Activated naive CD8-positive, alpha-beta T cell treated with anti-CD3 and anti-CD28 coated beads, Interleukin-2, amount 50 U/mL, for 24 hours (primary cell): ENCODE measurements around the gene FTO.
A peak's percentile ranks its signal among the peaks of the same experiment; 100 is the strongest.

Experiments
- ATAC-seq: fragments of 150-1000 bp; cut with Tn5 transposase; one replicate; pipeline ENCODE4 v1.10.0; 2021
- DNase-seq: peaks from one replicate; pipeline ENCODE4 v3.0.0; 2021
- H3K27ac Mint-ChIP-seq: one replicate; pipeline ENCODE4 v1.8.0; 2021; ENCODE audit warnings: mild to moderate bottlenecking, mixed read lengths
- H3K27me3 Mint-ChIP-seq: one replicate; pipeline ENCODE4 v1.8.0; 2021; ENCODE audit warnings: mixed read lengths
- H3K36me3 Mint-ChIP-seq: one replicate; pipeline ENCODE4 v1.8.0; 2021; ENCODE audit warnings: low read depth, mixed read lengths
- H3K4me1 Mint-ChIP-seq: one replicate; pipeline ENCODE4 v1.8.0; 2021; ENCODE audit warnings: mixed read lengths
- H3K4me3 Mint-ChIP-seq: one replicate; pipeline ENCODE4 v1.8.0; 2021; ENCODE audit warnings: mild to moderate bottlenecking, moderate library complexity, mixed read lengths
- H3K9me3 Mint-ChIP-seq: one replicate; pipeline ENCODE4 v1.8.0; 2021; ENCODE audit warnings: mixed read lengths

The FTO gene

GRCh38 chr16:53721017-53721416 lies 17.1 kb downstream of the FTO start:
- no peak overlapping the region for H3K27ac Mint-ChIP-seq
- no peaks in the 10 kb centered on the region for H3K9me3 Mint-ChIP-seq
- peaks cover 19% of the 10 kb centered on the region for H3K4me1 Mint-ChIP-seq
- DNase-seq (no peak), ATAC-seq (no peak)
- no peak overlapping the region for H3K4me3 Mint-ChIP-seq
- no peaks in the 10 kb centered on the region for H3K27me3 Mint-ChIP-seq
- H3K36me3 Mint-ChIP-seq, result peaks cover 5% of the 10 kb centered on the region

- no peak overlapping the region for H3K4me3 Mint-ChIP-seq
- no peak overlapping the region for H3K27ac Mint-ChIP-seq
- H3K27me3 Mint-ChIP-seq, result no peaks in the 10 kb centered on the region
- peaks cover 9% of the 10 kb centered on the region for H3K9me3 Mint-ChIP-seq
- peaks cover 24% of the 10 kb centered on the region for H3K4me1 Mint-ChIP-seq
- H3K36me3 Mint-ChIP-seq, result peaks cover 17% of the 10 kb centered on the region
- ATAC-seq (no peak), DNase-seq (no peak)
These were observed 22.7 kb downstream of the FTO start for GRCh38 chr16:53726625-53727024.

- peaks cover 9% of the 10 kb centered on the region for H3K9me3 Mint-ChIP-seq
- ATAC-seq (no peak), DNase-seq (no peak)
- no peak overlapping the region for H3K4me3 Mint-ChIP-seq
- H3K4me1 Mint-ChIP-seq, result peaks cover 13% of the 10 kb centered on the region
- H3K36me3 Mint-ChIP-seq, result peaks cover 12% of the 10 kb centered on the region
- H3K27ac Mint-ChIP-seq, result no peak overlapping the region
- no peaks in the 10 kb centered on the region for H3K27me3 Mint-ChIP-seq
These were observed 26.7 kb downstream of the FTO start for GRCh38 chr16:53730693-53731092.

GRCh38 chr16:53732296-53732929 lies 28.5 kb downstream of the FTO start:
- no peak for DNase-seq
- Mint-ChIP-seq H3K36me3 (peaks cover 3% of the 10 kb centered on the region), H3K27me3 (no peaks in the 10 kb centered on the region), H3K4me1 (peaks cover 9% of the 10 kb centered on the region), H3K4me3 (no peak overlapping the region), H3K9me3 (peaks cover 4% of the 10 kb centered on the region), H3K27ac (no peak overlapping the region)
- no peak for ATAC-seq

GRCh38 chr16:53734908-53735307 lies 31.0 kb downstream of the FTO start:
- DNase-seq, result no peak
- Mint-ChIP-seq H3K36me3 (no peaks in the 10 kb centered on the region), H3K27me3 (no peaks in the 10 kb centered on the region), H3K4me1 (peaks cover 5% of the 10 kb centered on the region), H3K9me3 (no peaks in the 10 kb centered on the region), H3K27ac (no peak overlapping the region), H3K4me3 (no peak overlapping the region)
- no peak for ATAC-seq

GRCh38 chr16:53736297-53736696 lies 32.3 kb downstream of the FTO start:
- no peak for ATAC-seq
- no peak for DNase-seq
- Mint-ChIP-seq H3K4me1 (peaks cover 5% of the 10 kb centered on the region), H3K36me3 (no peaks in the 10 kb centered on the region), H3K27ac (no peak overlapping the region), H3K27me3 (no peaks in the 10 kb centered on the region), H3K4me3 (no peak overlapping the region), H3K9me3 (no peaks in the 10 kb centered on the region)

- DNase-seq, result no peak
- Mint-ChIP-seq H3K27me3 (no peaks in the 10 kb centered on the region), H3K4me1 (peaks cover 5% of the 10 kb centered on the region), H3K36me3 (no peaks in the 10 kb centered on the region), H3K4me3 (no peak overlapping the region), H3K27ac (no peak overlapping the region), H3K9me3 (no peaks in the 10 kb centered on the region)
- no peak for ATAC-seq
These were observed 33.6 kb downstream of the FTO start for GRCh38 chr16:53737552-53737951.

GRCh38 chr16:53740476-53740875 lies 36.5 kb downstream of the FTO start:
- H3K9me3 Mint-ChIP-seq, result no peaks in the 10 kb centered on the region
- H3K4me1 Mint-ChIP-seq, result peaks cover 19% of the 10 kb centered on the region
- H3K4me3 Mint-ChIP-seq, result no peak overlapping the region
- DNase-seq (no peak), ATAC-seq (no peak)
- H3K27ac Mint-ChIP-seq, result no peak overlapping the region
- H3K27me3 Mint-ChIP-seq, result no peaks in the 10 kb centered on the region
- no peaks in the 10 kb centered on the region for H3K36me3 Mint-ChIP-seq

GRCh38 chr16:53740933-53741531 lies 37.1 kb downstream of the FTO start:
- H3K9me3 Mint-ChIP-seq, result no peaks in the 10 kb centered on the region
- H3K36me3 Mint-ChIP-seq, result no peaks in the 10 kb centered on the region
- ATAC-seq (no peak), DNase-seq (no peak)
- no peak overlapping the region for H3K4me3 Mint-ChIP-seq
- peaks cover 24% of the 10 kb centered on the region for H3K4me1 Mint-ChIP-seq
- no peak overlapping the region for H3K27ac Mint-ChIP-seq
- no peaks in the 10 kb centered on the region for H3K27me3 Mint-ChIP-seq

GRCh38 chr16:53741546-53741945 lies 37.6 kb downstream of the FTO start:
- no peak overlapping the region for H3K27ac Mint-ChIP-seq
- H3K27me3 Mint-ChIP-seq, result no peaks in the 10 kb centered on the region

GRCh38 chr16:53743149-53743566 lies 39.2 kb downstream of the FTO start:
- DNase-seq, result peak; percentile 15
- no peak overlapping the region for H3K27ac Mint-ChIP-seq

More at GRCh38 chr16:53741546-53741945, 37.6 kb downstream of the FTO start:
- H3K9me3 Mint-ChIP-seq, result no peaks in the 10 kb centered on the region
- ATAC-seq (no peak), DNase-seq (no peak)
- peaks cover 26% of the 10 kb centered on the region for H3K4me1 Mint-ChIP-seq
- no peak overlapping the region for H3K4me3 Mint-ChIP-seq
- H3K36me3 Mint-ChIP-seq, result no peaks in the 10 kb centered on the region

GRCh38 chr16:53744449-53744848 lies 40.5 kb downstream of the FTO start:
- Mint-ChIP-seq H3K4me1 (peaks cover 32% of the 10 kb centered on the region), H3K4me3 (peak overlapping the region; percentile 20), H3K9me3 (peaks cover 9% of the 10 kb centered on the region), H3K27ac (peak overlapping the region; percentile 55), H3K36me3 (peaks cover 7% of the 10 kb centered on the region), H3K27me3 (no peaks in the 10 kb centered on the region)
- ATAC-seq (peak; percentile 81), DNase-seq (no peak)

More at GRCh38 chr16:53743149-53743566, 39.2 kb downstream of the FTO start:
- Mint-ChIP-seq H3K4me3 (no peak overlapping the region), H3K36me3 (peaks cover 4% of the 10 kb centered on the region), H3K27me3 (no peaks in the 10 kb centered on the region), H3K4me1 (peaks cover 30% of the 10 kb centered on the region), H3K9me3 (peaks cover 9% of the 10 kb centered on the region)
- ATAC-seq, result no peak

- Mint-ChIP-seq H3K27me3 (no peaks in the 10 kb centered on the region), H3K36me3 (peaks cover 9% of the 10 kb centered on the region), H3K27ac (no peak overlapping the region), H3K4me3 (no peak overlapping the region), H3K4me1 (peaks cover 32% of the 10 kb centered on the region), H3K9me3 (peaks cover 9% of the 10 kb centered on the region)
- DNase-seq (no peak), ATAC-seq (no peak)
These were observed 41.1 kb downstream of the FTO start for GRCh38 chr16:53745086-53745485.

GRCh38 chr16:53745753-53746266 lies 41.9 kb downstream of the FTO start:
- Mint-ChIP-seq H3K27ac (no peak overlapping the region), H3K9me3 (peaks cover 9% of the 10 kb centered on the region), H3K4me3 (no peak overlapping the region), H3K27me3 (no peaks in the 10 kb centered on the region), H3K4me1 (peaks cover 32% of the 10 kb centered on the region), H3K36me3 (peaks cover 9% of the 10 kb centered on the region)
- peak; percentile 69 for ATAC-seq
- DNase-seq, result no peak

- peaks cover 9% of the 10 kb centered on the region for H3K4me1 Mint-ChIP-seq
- no peaks in the 10 kb centered on the region for H3K27me3 Mint-ChIP-seq
- no peak overlapping the region for H3K27ac Mint-ChIP-seq
- DNase-seq (no peak), ATAC-seq (no peak)
- H3K36me3 Mint-ChIP-seq, result peaks cover 5% of the 10 kb centered on the region
- peaks cover 6% of the 10 kb centered on the region for H3K9me3 Mint-ChIP-seq
- H3K4me3 Mint-ChIP-seq, result no peak overlapping the region
These were observed 48.6 kb downstream of the FTO start for GRCh38 chr16:53752560-53752959.
